Measurements from ENCODE around the gene BACE1-AS. TPM values are rescaled to one million over a fixed set of nuclear protein-coding genes. Genes with fewer than 3 reads are reported as not detected.

Gene BACE1-AS
- total RNA-seq, 4 donors from 2014 or later, result 0.88 to 39.7 (median 12.0) TPM

DNA sequence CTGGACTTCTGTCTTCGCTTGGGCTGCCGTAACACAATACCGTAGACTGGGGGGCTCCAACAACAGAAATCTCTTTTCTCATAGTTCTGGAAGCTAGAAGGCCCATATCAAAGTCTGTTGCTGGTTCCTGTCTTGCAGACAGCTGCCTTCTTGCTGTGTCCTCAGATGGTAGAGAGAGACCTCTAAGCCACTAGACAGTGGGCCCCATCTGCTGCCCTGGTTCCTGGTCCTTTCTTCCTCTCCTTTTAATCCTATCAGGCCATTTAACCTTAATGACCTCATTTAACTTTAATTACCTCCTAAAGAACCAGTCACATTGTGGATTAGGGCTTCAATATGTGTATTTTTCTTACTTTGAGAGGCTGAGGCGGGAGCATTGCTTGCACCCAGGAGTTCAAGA is 45.9 kb downstream of the BACE1-AS start:
- TF ChIP-seq POLR2A (IDR thresholded peaks at IDR 0.05), result no peak
- no peak for TF ChIP-seq CTCF (IDR thresholded peaks at IDR 0.05)
- no peaks in the 10 kb centered on the region for H3K9me3 ChIP-seq
- H3K4me3 ChIP-seq, result no peak overlapping the region
- H3K27ac ChIP-seq, result no peak overlapping the region
- H3K27me3 ChIP-seq, result no peaks in the 10 kb centered on the region
- no peak for DNase-seq
- H3K36me3 ChIP-seq, result no peaks in the 10 kb centered on the region
- intact Hi-C loops (cut with DNase I; ENCODE audit: low total_unique reads), result no loop called here
- H3K4me1 ChIP-seq, result no peaks in the 10 kb centered on the region

Small RNAs within 50 kb of the gene (small RNA-seq; reads per million reads assigned to genes)
- not detected for gene RF00564

Other genes starting within 250 kb of the BACE1-AS start
- gene SIK3, start 192.9 kb upstream of the BACE1-AS start, total RNA-seq, result 10 to 100 TPM; 14.1 to 77.0 (median 40.7) TPM
- 100 to 1,000 TPM in 3 of 4 donors, 10 to 100 TPM in 1; 62.8 to 154 (median 128) TPM for gene PAFAH1B2, start 147.1 kb upstream of the BACE1-AS start, total RNA-seq
- 10 to 100 TPM in 3 of 4 donors, 1 to 10 TPM in 1; 6.4 to 91.3 (median 28.7) TPM for gene SIDT2, start 112.6 kb upstream of the BACE1-AS start, total RNA-seq
- gene TAGLN, start 92.0 kb upstream of the BACE1-AS start, total RNA-seq, result 1,000 to 10,000 TPM; 1,588 to 9,854 (median 3,936) TPM
- 10 to 100 TPM; 23.3 to 78.9 (median 35.3) TPM for gene PCSK7, start 59.3 kb upstream of the BACE1-AS start, total RNA-seq
- gene RNF214, start 58.7 kb upstream of the BACE1-AS start, total RNA-seq, result 10 to 100 TPM in 2 of 4 donors, 1 to 10 TPM in 2; 4.4 to 38.6 (median 11.4) TPM
- gene BACE1, start 24.9 kb downstream of the BACE1-AS start, total RNA-seq, result 100 to 1,000 TPM in 1 of 4 donors, 10 to 100 TPM in 3; 17.2 to 103 (median 32.7) TPM
- gene CEP164, start 36.5 kb downstream of the BACE1-AS start, total RNA-seq, result 10 to 100 TPM; 16.4 to 64.2 (median 46.1) TPM

Data from uterus (tissue), 4 donors.